GDM1 (cell line): ENCODE results near the gene KDM5B.
A peak's percentile ranks its signal among the peaks of the same experiment; 100 is the strongest.
"Not testable (repeated sequence)": the region's sequence is repeated elsewhere in the genome, so short reads cannot be mapped to it uniquely, and the experiment has no call there.

Experiments
- DNase-seq: peaks from one replicate; lab custom pipeline; 2025; lab: John Stamatoyannopoulos, UW

The KDM5B gene

DNA sequence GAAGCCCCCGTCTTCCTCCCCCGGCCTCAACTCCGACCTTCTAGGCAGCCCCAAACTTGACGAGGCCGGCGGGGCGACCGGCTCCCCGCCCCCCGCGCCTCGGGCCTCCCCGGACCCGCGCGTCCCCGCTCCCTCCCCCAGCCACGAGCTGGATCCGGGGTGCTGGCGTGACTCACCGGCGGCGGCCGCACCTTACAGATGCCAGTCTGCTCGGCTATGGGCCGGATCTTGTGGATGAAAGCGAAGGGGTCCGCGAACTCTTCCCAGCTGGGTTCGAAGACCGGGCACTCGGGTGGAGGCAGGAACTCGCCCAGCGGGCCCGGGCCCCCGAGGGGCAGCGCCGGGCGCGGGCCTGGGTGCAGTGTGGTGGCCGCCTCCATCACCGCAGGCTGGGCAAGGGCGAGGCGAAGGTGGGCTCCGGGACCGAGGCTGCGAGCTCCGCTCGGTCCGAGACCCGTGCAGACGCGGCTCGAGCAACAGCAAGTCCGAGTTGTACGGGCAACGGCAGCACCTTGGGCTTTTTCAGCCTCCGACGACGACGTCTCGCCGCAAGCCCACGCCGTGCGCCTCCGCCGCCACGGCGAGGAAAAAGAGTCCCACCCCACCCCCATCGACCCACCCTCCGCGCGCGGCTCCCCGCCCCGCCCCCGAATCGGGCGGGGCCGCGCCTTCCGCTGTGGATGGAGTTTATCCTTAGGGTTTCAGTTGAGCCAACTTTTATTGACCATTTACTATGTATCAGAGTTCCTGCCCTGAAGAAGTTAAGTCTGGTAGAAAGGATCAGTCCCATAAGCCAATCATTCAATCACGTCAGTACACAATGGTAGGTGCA lies at the start of gene KDM5B:
Gene KDM5B (minus strand): TSS at position 496 of the 832 bp plus-strand sequence. CDS start 116 bp downstream, at position 380.
- peak; percentile 49 for DNase-seq

DNA sequence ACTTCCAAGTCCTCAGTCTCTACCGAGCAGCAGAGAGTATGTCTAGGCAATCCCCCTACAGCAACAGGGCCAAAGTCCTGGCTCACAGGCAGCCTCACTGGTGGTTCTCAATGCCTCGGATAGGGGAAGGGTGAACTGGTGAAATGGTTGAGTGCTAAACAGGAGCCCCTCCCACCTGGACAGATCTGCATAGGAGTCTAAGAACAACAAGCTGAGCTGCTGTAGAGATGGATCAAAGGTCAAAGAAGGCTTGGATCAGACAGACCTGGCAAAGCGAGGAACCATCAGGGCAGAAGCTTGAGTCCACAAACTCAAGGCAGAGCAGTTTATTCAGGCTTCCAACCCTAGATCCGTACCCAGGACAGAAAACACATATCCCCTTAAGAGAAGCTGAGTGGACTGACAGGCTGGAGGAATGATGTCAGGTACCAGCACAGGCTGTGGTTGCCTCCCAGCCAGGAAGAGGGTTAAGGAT lies 49.0 kb upstream of the KDM5B start:
- DNase-seq: no peak

DNA sequence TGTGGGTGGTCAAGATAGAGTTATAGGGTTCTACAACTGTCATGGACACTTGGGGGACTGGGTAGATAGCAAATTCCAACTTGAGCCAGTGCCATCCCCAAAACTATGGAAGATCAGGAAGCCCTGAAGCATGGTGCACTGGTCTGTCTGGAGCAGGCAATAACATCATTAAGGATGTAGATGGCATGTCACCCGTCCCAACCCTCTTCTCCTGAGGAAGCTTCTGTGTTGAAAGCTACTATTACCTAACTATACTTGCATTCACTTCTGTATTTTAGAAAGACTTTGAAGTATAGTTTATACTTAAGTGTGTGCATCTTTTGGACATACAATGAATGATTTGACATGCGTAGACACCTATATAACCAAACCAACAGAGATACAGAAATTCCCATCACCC lies 47.8 kb upstream of the KDM5B start:
- no peak for DNase-seq

DNA sequence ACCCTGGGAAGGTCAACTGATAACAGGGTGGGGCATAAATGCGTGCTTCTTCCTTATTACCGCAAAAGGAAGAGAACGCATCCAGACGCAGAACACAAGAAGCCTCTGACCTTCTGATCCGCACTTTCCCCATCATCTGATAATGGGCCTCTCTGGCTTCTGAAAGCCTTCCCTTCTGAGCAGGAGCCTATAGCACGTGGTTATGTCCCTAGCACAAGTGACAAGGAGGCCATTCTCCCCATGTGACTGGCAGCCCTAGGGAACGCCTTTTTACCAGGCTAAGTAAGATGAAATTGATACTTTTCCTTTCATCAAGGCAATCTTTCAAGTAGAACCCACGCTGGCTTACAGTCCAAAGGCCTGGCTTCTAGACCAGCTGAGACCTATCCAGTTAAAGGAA lies 46.6 kb upstream of the KDM5B start:
- DNase-seq: no peak

DNA sequence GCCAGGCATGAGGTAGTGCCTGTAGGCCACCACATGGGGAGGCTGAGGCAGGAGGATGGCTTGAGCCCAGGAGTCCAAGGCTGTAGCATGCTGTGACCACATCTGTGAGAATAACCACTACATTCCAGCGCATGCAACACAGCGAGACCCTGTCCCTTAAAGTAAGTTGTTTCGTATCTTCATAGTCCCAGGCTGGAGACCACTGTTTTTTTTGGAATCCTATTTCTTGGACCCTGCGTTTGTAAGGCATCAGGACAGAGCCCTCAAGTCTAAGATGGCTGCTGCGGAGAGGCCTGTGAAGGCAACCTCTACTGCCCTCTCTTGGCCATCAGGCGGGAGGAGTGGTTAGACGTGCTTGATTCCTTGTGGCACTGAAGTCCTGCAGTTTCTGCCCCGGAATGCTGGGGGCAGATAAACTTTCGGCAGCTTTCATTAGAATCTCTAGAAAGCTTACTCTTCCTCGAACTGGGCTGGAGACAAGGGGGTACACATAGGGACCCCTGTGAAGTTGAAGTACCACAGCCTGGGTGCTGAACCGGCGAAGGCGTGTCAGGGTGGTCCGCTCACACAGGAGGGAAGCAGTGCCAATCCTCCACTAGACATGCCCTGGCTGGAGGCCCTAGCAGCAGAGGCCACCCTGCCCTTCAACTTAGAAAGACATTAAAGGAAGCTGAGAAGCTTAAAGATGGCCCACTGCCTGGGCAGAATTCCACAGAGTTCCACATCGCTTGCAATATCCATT lies 44.1 kb upstream of the KDM5B start:
- peak; percentile 58 for DNase-seq

DNA sequence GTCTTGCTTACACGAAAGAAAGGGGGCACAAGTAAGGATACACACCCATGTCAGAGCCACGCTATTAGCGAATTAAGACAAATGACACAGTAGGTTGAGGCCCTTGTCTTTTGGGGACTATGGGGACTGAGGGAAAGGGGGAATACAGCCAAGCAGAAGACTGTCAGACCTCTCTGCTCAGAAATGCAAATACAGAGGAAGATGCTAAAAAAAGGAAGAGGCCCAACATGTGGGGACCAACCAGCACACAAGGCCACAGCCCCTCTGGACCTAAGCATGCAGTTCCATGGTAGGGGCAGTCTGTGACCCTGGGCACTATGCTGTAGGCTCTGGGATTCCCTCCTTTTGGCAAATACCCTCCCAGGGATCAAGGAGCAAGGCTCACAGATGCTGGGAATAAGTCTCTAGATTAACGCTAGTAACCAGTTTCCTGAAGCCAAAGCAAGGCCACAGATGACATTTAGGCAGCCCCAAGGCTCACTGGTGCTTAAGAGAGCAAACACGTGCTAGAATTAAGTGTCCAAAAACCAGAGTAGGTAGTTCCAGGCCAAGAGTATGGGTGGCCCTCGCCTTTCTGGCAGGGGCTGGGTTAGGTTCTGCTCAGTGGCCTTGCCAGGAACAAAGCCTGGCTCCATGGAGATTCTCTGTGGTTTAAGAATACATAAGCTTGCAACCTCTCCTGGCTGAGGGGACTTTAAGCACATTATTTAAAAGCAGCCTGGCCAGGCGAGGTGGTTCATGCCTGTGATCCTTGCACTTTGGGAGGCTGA lies 42.6 kb upstream of the KDM5B start:
- DNase-seq: no peak

DNA sequence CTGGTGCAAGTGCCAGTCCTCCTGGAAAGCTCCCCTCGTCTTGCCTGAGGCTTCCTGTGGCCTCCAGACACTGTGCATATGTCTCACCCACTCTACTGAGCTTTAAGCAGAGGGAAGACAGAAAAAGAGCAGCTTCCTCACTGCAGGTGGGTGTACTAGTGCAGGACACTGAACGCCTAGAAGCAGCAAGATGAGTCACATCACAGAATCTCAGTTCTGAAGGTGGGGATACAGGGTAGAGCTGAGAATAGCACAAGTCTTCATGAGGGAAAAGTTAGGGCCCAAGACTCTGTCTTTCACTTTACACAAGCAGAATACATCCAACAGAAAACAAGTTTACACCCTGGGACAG lies 39.9 kb upstream of the KDM5B start:
- DNase-seq: no peak

DNA sequence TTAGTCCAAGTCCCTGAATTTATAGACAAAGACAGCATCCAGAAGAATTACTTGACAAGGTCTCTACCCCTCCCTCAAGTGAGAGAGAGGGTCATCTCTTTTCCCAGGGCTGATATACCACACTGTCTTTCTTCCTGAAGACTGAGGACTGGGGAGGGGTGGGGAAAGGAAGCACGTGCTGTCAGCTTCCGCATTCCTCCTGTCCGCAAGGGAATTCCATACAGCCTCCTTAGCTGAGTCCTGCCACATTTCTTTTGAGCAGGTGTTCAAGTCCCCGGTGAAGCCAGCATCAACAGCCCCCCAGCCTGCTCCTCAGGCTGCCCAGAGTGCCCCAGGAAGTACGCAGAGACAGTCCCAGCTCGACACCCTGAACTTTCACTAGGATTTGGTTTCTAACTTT lies 36.7 kb upstream of the KDM5B start:
- no peak for DNase-seq

DNA sequence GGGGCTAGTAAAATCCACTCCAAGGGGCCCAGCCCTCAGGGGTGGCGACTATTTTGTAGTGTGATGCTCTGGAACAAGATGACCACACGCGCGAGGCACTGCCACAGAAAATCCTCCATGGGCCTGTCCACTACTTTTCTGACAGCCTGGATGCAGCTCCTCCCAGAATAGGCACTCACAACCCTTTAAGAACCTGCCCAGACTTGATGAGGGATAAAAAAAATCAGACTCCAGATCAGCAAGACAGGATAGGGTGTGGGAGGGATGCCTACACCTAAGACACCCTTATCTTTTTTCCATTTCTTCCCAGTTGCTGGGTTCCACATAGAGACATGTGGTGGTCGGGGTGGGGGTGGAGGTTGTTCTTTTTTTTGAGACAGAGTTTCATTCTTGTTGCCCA lies 36.0 kb upstream of the KDM5B start:
- DNase-seq: no peak

DNA sequence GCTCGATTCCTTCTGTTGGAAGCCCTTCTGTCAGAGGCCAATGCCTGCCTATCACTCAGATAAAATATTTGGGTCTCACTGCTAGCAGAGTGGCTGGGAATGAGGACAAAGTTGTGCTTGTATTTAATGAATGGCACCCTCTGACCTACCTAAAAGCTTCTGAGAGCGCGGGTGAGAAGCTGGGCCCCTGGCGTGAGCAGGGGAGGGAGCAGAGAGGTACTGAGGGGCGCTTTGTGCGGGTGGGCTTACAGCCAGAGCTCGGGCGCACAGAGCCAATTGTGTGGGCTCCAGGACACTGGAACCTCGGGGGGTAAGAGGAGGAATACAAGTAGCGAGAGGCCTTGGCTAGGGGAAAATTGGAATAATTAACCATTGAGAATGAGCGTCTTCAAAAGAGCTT lies 34.9 kb upstream of the KDM5B start:
- no peak for DNase-seq

DNA sequence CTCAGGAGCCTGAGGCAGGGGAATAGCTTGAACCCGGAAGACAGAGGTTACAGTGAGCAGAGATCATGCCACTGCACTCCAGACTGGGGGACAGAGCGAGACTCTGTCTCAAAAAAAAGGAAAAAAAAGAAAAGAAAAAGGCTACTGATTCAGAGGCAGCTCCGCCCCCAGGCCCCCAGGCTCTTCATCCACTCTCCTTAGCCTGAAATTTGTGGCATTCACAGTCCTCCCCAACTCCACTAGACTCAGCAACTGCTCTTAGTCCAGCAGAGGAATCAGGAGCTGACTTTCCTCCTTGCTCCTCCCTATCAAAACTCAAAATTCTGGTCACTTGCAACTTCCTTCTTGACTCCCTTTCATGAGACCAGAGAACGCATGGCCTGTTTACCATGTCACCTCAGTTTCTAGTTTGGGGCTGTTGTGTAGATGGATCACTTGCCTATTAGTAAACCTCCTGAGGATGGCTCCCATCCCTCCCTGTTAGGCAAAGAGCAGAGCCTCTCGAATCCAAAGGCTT lies 29.6 kb upstream of the KDM5B start:
- no peak for DNase-seq

DNA sequence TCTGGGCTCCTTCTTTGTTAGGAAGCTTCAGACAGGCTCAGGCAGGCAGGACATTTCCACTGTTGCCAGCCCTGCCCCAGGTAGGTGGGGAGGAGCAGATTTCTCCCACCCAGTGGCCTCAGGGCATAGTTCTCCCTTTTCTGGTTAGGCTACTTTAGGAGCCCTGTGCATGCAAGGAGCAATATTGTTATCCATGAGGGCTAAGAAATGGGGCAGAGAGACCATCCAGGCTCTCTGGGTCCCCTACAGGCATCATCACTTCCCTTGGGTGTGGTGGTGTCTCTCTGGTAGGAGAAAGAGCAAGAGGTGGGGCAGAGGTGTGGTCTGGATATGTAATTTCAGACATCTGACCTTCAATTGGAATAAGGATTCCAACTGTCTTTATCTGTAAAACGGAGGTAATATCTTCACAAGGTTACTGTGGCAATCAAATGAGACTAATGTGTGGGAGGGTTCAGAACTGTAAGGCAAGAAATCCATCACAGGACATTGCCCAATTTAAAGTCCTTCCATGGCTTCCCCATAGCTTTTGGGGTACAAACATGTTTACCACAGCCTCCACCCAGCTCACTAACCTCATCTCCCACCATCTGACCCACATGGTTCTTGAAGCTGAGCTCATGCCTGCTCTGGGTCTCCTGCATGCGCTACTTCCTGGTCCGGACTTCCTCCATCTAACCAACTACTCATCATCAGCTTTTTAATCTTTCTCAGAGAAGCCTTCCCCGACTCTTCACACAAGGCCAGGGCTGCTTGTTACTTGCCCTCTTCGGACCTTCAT lies 28.6 kb upstream of the KDM5B start:
- no peak for DNase-seq

DNA sequence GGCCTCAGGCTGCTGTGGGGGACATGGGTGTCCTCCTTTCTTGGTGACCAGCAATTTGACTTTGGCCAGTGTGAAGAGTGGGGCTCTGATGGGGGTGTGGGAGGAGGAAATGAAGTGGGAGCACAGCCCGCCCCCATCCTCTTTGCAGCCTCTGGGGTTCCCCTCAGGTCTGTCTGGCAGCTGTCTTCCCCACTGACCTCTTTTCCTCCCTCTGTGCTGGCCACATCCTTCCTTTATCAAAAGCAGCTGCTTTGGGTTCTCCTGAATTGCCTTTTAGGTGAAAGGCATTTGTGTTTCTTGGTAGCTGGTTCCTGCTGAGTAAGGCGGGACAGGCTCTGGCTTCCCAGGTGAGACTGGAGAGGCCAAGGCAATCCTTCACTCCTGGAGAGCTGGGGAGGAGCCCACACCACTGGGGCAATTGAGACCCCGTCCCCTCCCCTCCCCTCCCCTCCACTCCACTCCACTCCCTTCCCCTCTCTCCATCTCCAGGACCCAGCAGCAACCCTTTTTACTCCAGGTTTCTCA lies 27.4 kb upstream of the KDM5B start:
- DNase-seq: peak; percentile 64

DNA sequence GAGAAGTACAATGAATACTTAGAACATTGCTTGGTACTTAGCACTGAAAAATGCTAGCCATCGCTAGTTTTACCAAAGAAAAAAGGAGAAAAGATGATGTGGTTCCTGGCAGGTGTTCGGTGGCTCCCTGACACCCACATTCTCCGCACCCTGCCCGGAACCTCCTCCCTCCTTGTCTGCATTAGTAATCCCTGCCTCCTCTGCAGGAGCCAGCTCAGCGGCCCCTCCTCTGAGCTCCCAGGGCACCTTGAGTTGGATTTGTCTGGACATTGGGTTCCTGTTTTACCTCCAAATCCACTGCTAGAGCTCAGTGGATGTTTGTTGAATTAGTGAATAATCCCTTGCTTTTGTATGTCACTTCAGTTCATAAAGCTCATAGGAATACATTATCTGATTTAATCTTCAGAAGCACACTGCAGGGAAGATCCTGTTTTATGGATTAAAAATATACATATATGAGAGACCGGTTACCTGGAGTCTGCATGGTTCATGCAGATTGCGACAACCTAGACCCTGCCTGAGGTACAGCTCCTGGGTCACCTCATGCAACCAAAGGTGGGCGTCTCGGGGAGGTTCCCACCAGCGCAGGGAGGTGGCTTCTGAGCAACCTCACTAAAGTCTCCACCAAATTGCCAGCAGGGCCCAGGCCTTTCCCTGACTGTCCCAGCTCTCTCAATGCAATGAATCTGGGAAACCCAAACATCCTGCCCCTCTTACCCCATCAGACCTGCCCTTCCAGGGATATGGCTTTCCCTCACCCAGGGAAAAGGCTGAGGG lies 26.7 kb upstream of the KDM5B start:
- no peak for DNase-seq

DNA sequence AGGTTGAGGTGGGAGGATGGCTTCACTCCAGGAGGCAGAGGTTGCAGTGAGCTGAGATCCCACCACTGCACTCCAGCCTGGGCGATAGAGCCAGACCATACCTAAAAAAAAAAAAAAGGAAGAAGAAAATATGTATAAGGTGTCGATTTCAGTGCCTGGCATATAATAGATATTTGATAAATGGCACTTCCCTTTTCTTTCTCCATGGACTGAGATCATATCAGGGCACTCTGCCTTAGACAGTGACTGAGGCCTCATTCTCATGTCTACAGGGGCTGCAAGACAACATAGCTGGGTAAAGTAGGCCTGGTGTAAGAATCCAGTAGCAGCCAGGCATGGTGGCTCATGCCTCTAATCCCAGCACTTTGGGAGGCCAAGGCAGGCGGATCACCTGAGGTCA lies 23.7 kb upstream of the KDM5B start:
- DNase-seq: no peak

DNA sequence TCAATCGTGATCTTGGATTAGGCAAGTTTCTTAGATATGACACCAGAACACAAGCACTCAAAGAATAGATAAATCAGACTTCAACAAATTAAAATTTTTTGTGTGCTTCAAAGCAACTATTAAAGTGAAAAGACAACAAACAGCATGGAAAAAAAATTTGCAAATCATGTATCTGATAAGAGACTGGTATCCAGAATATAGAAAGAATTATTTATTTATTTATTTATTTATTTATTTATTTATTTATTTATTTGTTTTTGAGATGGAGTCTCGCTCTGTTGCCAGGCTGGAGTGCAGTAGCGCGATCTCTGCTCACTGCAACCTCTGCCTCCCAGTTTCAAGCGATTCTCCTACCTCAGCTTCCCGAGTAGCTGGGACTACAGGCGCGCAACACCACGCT lies 21.0 kb upstream of the KDM5B start:
- DNase-seq: not testable (repeated sequence)

DNA sequence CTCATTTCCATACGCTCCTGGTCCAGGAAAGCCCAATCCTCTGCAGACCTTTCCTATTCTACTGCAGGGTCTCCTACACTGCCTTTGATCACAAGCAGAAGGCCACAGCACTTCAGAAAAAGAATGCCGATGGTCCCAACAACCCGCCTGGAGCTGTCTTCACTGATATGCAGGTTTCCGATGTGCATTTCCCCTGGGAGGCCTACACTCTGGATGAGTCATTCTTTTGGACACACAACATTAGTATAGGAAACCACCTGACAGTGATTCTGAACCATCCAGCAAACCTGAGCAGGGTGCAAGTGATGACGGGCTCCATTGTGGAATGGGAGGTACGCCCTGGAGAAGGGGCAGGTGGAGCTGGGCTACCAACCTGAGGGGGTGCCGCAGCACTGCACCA lies 17.5 kb upstream of the KDM5B start:
- DNase-seq: no peak

DNA sequence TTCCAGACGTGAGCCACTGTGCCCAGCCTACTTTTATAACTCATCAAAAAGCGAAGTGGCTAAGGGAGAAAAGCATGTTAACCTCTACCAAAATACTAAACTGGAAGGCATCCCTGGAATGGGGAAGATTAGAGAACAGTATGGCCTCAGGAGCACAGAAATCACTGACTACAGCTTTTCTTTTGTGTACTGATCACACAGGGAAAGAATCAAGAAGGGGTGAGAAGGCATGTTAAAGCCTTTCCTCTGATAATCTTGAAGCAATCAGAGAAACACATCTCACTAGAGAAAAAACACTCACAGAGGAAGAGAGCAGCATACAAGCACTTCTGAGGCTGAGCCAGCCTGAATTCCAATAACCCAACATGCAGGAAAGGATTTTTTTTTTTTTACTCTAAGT lies 13.2 kb upstream of the KDM5B start:
- DNase-seq: no peak

DNA sequence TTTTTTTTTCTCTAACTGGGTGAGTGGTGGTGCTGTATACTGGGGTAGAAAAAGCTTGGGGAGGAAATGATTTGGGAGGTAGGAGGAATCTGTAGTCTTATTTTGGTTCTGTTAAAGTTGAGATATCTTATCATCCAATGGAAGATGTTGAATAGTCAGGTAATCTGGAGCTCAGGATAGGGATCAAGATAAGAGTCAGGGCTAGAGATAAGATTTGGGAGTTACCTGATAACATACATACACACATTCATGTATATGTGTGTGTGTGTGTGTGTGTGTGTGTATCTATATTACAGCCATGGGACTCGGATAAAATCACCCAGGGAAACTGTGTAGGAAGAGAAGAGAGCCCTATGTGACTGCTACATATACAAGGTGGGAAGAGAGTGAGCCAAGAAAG lies 10.6 kb upstream of the KDM5B start:
- DNase-seq: no peak

DNA sequence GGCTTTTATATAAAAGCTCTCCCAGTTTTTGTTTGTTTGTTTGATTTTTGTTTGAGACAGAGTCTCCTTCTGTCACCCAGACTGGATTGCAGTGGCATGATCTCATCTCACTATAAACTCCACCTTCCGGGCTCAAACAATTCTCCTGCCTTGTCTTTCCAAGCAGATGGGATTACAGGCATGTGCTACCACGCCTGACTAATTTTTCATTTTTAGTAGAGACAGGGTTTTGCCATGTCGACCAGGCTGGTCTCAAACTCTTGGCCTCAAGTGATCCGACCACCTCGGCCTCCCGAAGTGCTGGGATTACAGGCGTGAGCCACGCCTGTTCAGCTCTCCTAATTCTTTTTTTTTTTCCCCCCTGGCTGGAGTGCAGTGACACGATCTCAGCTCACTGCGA lies 6.9 kb upstream of the KDM5B start:
- DNase-seq: no peak
